B cell (primary cell): ENCODE results near the gene PITPNB. TPM values are rescaled to one million over a fixed set of nuclear protein-coding genes. Genes with fewer than 3 reads are reported as not detected.

Source experiments
- ATAC-seq: fragments of 200-7000 bp; cut with Tn5 transposase; one replicate; pipeline ENCODE4 v1.10.0; 2021; ENCODE audit warnings: low read depth, mild to moderate bottlenecking, moderate number of reproducible peaks, moderate library complexity
- CTCF ChIA-PET: fragments of 350-600 bp; sonication (Branson Sonifier 250); formaldehyde crosslinking; loops from one replicate; lab custom pipeline; 2021; ENCODE audit warnings: antibody characterized with exemption, inconsistent platforms; lab: Charles Lee
- POLR2A ChIA-PET: fragments of 350-600 bp; sonication (Branson Sonifier 250); formaldehyde crosslinking; loops from one replicate; lab custom pipeline; 2021; ENCODE audit warnings: antibody characterized with exemption; lab: Charles Lee
- DNase-seq: peaks from one replicate; pipeline ENCODE4 v3.0.0; 2013
- H2AFZ ChIP-seq: 2 replicates; pipeline ENCODE4 v1.6.1; 2012; ENCODE audit warnings: mild to moderate bottlenecking, low read depth, low read length; ENCODE audit not compliant: insufficient read depth, poor library complexity, severe bottlenecking
- H3K27ac ChIP-seq, 2 donors: 1 replicate in 1 of 2; 2 replicates in 1 of 2; pipeline ENCODE4 v1.5.1; 2012 to 2013; ENCODE audit warnings: low read length in 2 of 2, mild to moderate bottlenecking in 2 of 2, moderate library complexity in 1 of 2
- H3K27me3 ChIP-seq, 4 experiments: fragments of 200-600 bp in 1 of 4; sonication (generic) in 1 of 4; replicated peaks in 1 of 4; 1 replicate in 2 of 4; 2 replicates in 2 of 4; pipeline versions ENCODE4 v1.6.1 to v1.7.0; 2013 to 2016; ENCODE audit warnings: low read length in 3 of 4, mild to moderate bottlenecking in 2 of 4, mixed read lengths in 1 of 4, moderate library complexity in 1 of 4; ENCODE audit not compliant: insufficient read depth in 4 of 4, control insufficient read depth in 3 of 4; ENCODE audit errors: control extremely low read depth in 1 of 4
- H3K36me3 ChIP-seq, 2 experiments: replicated peaks in 1 of 2; 1 replicate in 1 of 2; 2 replicates in 1 of 2; pipeline versions ENCODE4 v1.6.1 to v1.7.1; 2013; ENCODE audit warnings: low read length in 1 of 2; ENCODE audit not compliant: insufficient read depth in 2 of 2, control insufficient read depth in 1 of 2; ENCODE audit errors: control extremely low read depth in 1 of 2, extremely low read depth in 1 of 2
- H3K4me1 ChIP-seq, 2 donors: fragments of 200-600 bp in 1 of 2; sonication (generic) in 1 of 2; 1 replicate in 1 of 2; 2 replicates in 1 of 2; pipeline versions ENCODE4 v1.5.1 to v1.6.1; 2013 to 2017; ENCODE audit warnings: low read length in 2 of 2; ENCODE audit not compliant: control insufficient read depth in 2 of 2, insufficient read depth in 2 of 2
- H3K4me2 ChIP-seq: replicated peaks from 2 replicates; pipeline ENCODE3; 2012; ENCODE audit warnings: mild to moderate bottlenecking, low read depth, low read length; ENCODE audit not compliant: poor library complexity, severe bottlenecking
- H3K4me3 ChIP-seq, 5 experiments: fragments of 200-600 bp in 1 of 5; sonication (generic) in 1 of 5; 1 replicate in 3 of 5; 2 replicates in 2 of 5; pipeline versions ENCODE4 v1.5.1 to v1.7.0; 2011 to 2016; ENCODE audit warnings: low read length in 4 of 5, mild to moderate bottlenecking in 4 of 5, low read depth in 2 of 5, control low read depth in 1 of 5, moderate library complexity in 1 of 5; ENCODE audit not compliant: insufficient read depth in 1 of 5; ENCODE audit errors: control extremely low read depth in 1 of 5, extremely low read depth in 1 of 5
- H3K79me2 ChIP-seq: fragments of 200-600 bp; sonication (generic); one replicate; pipeline ENCODE4 v1.6.0; 2016; ENCODE audit warnings: low read length; ENCODE audit not compliant: control insufficient read depth, insufficient read depth
- H3K9ac ChIP-seq: fragments of 200-600 bp; sonication (generic); 2 replicates; pipeline ENCODE4 v1.6.1; 2017; ENCODE audit warnings: mild to moderate bottlenecking, low read length, moderate library complexity
- H3K9me3 ChIP-seq, 3 donors: one replicate each; pipeline versions ENCODE4 v1.6.1 to v1.7.1; 2013; ENCODE audit warnings: low read length in 2 of 3; ENCODE audit not compliant: control insufficient read depth in 2 of 3, insufficient read depth in 1 of 3; ENCODE audit errors: control extremely low read depth in 1 of 3
- H4K20me1 ChIP-seq: 2 replicates; pipeline ENCODE4 v1.6.0; 2012; ENCODE audit warnings: mild to moderate bottlenecking, low read length; ENCODE audit not compliant: insufficient read depth, control insufficient read depth, poor library complexity, severe bottlenecking
- H3K27ac Mint-ChIP-seq: one replicate; pipeline ENCODE4 v1.8.0; 2021; ENCODE audit warnings: mixed read lengths
- H3K27me3 Mint-ChIP-seq: one replicate; pipeline ENCODE4 v1.8.0; 2021; ENCODE audit warnings: mixed read lengths
- H3K4me1 Mint-ChIP-seq: one replicate; pipeline ENCODE4 v1.8.0; 2021; ENCODE audit warnings: mixed read lengths
- H3K4me3 Mint-ChIP-seq: one replicate; pipeline ENCODE4 v1.8.0; 2021; ENCODE audit warnings: mixed read lengths
- H3K9me3 Mint-ChIP-seq: one replicate; pipeline ENCODE4 v1.8.0; 2022; ENCODE audit warnings: mixed read lengths; ENCODE audit not compliant: insufficient read depth
- EZH2 ChIP-seq: IDR thresholded peaks from 2 replicates; pipeline ENCODE4 v1.6.1; 2012; ENCODE audit warnings: borderline replicate concordance, low read depth, mild to moderate bottlenecking, moderate library complexity, low read length; ENCODE audit not compliant: insufficient read depth, poor library complexity, severe bottlenecking
- WGBS: methylation state at CpG from one replicate; pipeline ENCODE4 v1.1.5; 2013; ENCODE audit warnings: missing lambda C conversion rate; ENCODE audit not compliant: insufficient coverage; 5-methylcytosine and 5-hydroxymethylcytosine counted together
- intact Hi-C: fragments of 100-400 bp; cut with micrococcal nuclease; formaldehyde crosslinking; loops from one replicate; pipeline ENCODE4 v1.10.0; 2022
- polyA minus RNA-seq: library from RNA; depleted of rRNA, polyadenylated mRNA; stranded (reverse); fragments of >200 nt; gene quantifications from 2 replicates; pipeline ENCODE4 v1.2.3, GENCODE V29; 2012
- polyA plus RNA-seq: library from polyadenylated mRNA; depleted of rRNA; stranded (reverse); fragments of >200 nt; gene quantifications from 2 replicates; pipeline ENCODE4 v1.2.3, GENCODE V29; 2012
- total RNA-seq, 2 donors: library from RNA; stranded (reverse); fragments of 120-200 nt in 1 of 2; gene quantifications; 1 replicate in 1 of 2; 2 replicates in 1 of 2; pipeline versions ENCODE4 v1.2.3 to v1.2.4, GENCODE V29; 2013 to 2022
- TF ChIP-seq, protein P1 (sequence below): fragments of 200-600 bp; IDR thresholded peaks from one replicate; pipeline ENCODE4 v1.8.0; 2022; ENCODE audit warnings: antibody characterized with exemption, mild to moderate bottlenecking

PITPNB gene
- 81.0 and 82.3 TPM in 2 replicates for total RNA-seq
- total RNA-seq (2013): 18.4 TPM
- 17.5 and 26.4 TPM in 2 replicates for polyA plus RNA-seq
- 8.7 and 21.0 TPM in 2 replicates for polyA minus RNA-seq

DNA sequence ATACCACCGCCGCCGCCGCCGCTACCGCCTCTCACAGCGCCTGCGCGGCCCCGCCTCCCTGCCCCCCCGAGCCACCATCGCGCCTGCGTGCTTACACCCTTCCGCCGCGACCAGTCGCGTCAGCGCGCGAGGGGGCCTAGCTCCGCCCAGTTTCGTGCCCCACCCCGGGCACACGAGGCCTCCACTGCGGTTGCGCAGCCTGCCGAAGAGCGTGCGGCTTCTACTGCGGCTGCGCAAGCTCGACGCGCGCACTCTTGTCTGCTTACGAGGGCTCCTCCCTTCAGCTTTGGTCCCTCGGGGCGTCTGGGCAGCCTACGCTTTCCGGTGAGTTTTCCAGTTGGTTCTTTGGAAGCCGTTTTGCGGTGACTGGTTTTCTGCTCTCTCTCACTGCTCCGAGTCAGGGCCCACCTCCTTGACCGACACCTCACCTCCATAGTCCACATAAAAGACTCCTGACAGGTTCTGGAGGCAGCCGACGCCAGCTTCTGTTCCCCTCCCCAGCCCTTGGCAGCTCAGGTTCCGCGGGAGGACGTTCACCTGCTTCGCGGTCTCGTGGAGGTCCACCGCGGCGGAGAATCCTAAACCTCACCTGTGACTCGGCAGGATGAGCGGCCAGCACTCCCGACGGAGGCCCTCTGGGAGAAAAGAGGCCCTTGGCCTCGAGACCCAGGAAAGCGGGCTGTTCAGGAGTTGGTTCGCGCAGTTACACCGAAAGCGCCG is at the start of gene PITPNB:
PITPNB (minus strand) TSS at position 35 of the 720 bp plus-strand sequence. CDS start 65 bp downstream, outside the sequence.
- under 1% methylated on average over 68 of the region's 68 CpGs for WGBS
- POLR2A ChIA-PET: interaction anchor here (0.6 kb wide), 1 partner anchor 881 kb away, joined by 3 read pairs; no protein-coding TSS in a partner anchor
- Histone ChIP-seq H3K4me3 (peak within 1 kb of the TSS; percentile 86 to 97 (median 91)), H2AFZ (peak within 1 kb of the TSS; percentile 95), H3K27ac (peak within 1 kb of the TSS; percentile 97 to 98), H3K9me3 (no peaks in the 10 kb centered on the region), H3K27me3 (no peaks in the 10 kb centered on the region), H3K4me2 (peak within 1 kb of the TSS; percentile 93), H3K79me2 (peaks cover 82% of the 10 kb centered on the region), H3K36me3 (no peaks in the 10 kb centered on the region), H3K4me1 (peaks cover 20 to 29% of the 10 kb centered on the region in 2 donors), H4K20me1 (peaks cover 30% of the 10 kb centered on the region), H3K9ac (peak within 1 kb of the TSS; percentile 96)
- Mint-ChIP-seq H3K4me1 (peaks cover 57% of the 10 kb centered on the region), H3K4me3 (peak within 1 kb of the TSS; percentile 99), H3K27ac (peak within 1 kb of the TSS; percentile 99), H3K27me3 (no peaks in the 10 kb centered on the region), H3K9me3 (no peaks in the 10 kb centered on the region)
- peak; percentile 100 for DNase-seq
- no peak for TF ChIP-seq EZH2
- TF ChIP-seq, protein P1, sequence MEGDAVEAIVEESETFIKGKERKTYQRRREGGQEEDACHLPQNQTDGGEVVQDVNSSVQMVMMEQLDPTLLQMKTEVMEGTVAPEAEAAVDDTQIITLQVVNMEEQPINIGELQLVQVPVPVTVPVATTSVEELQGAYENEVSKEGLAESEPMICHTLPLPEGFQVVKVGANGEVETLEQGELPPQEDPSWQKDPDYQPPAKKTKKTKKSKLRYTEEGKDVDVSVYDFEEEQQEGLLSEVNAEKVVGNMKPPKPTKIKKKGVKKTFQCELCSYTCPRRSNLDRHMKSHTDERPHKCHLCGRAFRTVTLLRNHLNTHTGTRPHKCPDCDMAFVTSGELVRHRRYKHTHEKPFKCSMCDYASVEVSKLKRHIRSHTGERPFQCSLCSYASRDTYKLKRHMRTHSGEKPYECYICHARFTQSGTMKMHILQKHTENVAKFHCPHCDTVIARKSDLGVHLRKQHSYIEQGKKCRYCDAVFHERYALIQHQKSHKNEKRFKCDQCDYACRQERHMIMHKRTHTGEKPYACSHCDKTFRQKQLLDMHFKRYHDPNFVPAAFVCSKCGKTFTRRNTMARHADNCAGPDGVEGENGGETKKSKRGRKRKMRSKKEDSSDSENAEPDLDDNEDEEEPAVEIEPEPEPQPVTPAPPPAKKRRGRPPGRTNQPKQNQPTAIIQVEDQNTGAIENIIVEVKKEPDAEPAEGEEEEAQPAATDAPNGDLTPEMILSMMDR: no peak
- ATAC-seq: peak; percentile 88
- CTCF ChIA-PET: interaction anchor here (2.3 kb wide), 1 partner anchor 90 kb away, joined by 6 read pairs; no protein-coding TSS in a partner anchor
- intact Hi-C loops: loop anchor here (5.0 kb wide), 1 partner anchor 823 kb away; the partner anchor contains the start of genes CHEK2 and HSCB
